AG09319 (cell line): ENCODE data around the gene SRRD.

Source experiments
- DNase-seq: peaks from one replicate; pipeline ENCODE4 v3.0.0-alpha.2; 2010; ENCODE audit warnings: low read depth; ENCODE audit errors: extremely low read depth
- TF ChIP-seq, protein P1 (sequence below): IDR thresholded peaks from 2 replicates; pipeline ENCODE4 v1.5.1; 2011; ENCODE audit warnings: low read depth, mild to moderate bottlenecking, inconsistent platforms, low read length, moderate library complexity

Gene SRRD

DNA sequence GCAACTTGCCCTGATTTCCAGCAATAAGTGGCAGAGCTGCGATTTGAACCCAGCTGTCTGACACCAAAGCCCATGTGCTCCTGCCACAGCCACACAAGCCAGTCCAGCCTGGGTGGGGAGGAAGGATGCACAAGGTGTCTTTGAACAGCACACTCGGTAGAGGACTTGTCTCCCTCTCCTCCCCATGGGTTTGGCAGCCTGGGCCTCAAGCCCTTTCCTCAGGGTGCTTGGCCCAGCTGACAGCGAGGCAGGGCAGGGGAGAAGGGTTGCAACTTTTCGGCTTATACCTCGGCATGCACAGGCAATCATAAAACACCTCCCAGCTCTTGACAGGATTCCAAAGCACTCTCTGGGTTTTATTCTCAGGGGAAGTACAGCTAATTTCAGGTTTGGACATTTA is 35.3 kb upstream of the SRRD start:
- no peak for DNase-seq
- TF ChIP-seq, protein P1, sequence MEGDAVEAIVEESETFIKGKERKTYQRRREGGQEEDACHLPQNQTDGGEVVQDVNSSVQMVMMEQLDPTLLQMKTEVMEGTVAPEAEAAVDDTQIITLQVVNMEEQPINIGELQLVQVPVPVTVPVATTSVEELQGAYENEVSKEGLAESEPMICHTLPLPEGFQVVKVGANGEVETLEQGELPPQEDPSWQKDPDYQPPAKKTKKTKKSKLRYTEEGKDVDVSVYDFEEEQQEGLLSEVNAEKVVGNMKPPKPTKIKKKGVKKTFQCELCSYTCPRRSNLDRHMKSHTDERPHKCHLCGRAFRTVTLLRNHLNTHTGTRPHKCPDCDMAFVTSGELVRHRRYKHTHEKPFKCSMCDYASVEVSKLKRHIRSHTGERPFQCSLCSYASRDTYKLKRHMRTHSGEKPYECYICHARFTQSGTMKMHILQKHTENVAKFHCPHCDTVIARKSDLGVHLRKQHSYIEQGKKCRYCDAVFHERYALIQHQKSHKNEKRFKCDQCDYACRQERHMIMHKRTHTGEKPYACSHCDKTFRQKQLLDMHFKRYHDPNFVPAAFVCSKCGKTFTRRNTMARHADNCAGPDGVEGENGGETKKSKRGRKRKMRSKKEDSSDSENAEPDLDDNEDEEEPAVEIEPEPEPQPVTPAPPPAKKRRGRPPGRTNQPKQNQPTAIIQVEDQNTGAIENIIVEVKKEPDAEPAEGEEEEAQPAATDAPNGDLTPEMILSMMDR: no peak

DNA sequence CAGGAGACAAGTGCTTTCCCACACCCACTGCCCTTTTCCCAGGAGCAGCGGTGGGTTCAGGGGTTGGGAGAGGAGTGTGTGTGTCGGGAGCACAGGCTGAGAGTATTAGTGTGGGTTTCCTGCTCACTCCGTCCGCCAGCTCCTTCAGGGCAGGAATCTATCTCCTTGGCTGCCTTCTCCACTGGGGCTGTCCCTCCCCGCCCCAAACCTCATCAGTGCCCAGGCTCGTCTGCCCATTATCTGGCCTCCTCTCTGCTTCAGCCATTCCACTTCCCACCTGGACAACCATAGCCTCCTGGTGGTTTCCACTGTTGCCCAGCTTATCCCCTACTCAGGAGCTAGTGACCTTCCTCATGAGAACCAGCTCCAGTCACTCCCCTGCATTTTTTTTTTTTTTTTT is 34.7 kb upstream of the SRRD start:
- DNase-seq: no peak
- TF ChIP-seq, protein P1: no peak

DNA sequence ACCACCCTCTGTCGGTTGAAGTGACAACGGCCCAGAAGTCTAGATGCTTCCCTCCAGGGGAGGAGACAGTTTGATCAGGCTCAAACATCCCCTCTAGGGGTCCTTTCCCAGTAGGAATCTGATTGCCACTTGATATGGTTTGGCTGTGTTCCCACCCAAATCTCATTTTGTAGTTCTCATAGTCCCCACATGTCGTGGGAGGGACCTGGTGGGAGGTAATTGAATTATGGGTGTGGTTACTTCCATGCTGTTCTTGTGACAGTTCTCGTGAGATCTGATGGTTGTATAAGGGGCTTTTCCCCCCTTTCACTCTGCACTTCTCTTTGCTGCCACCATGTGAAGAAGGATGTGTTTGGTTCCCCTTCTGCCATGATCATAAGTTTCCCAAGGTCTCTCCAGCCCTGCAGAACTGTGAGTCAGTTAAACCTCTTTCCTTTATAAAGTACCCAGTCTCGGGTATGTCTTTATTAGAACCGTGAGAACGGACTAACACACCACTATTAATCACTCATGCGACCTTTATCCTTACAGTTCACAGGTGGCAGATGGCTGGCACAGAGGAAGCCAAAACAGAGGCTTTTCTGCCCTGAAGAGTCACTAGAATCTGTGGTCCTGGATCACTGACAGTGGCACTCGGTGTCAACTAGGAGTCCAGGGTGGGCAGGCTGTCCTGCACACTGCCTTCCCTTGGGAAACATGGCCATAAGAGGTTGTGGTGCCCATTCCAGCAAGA is 33.1 kb upstream of the SRRD start:
- no peak for DNase-seq
- TF ChIP-seq, protein P1: no peak

DNA sequence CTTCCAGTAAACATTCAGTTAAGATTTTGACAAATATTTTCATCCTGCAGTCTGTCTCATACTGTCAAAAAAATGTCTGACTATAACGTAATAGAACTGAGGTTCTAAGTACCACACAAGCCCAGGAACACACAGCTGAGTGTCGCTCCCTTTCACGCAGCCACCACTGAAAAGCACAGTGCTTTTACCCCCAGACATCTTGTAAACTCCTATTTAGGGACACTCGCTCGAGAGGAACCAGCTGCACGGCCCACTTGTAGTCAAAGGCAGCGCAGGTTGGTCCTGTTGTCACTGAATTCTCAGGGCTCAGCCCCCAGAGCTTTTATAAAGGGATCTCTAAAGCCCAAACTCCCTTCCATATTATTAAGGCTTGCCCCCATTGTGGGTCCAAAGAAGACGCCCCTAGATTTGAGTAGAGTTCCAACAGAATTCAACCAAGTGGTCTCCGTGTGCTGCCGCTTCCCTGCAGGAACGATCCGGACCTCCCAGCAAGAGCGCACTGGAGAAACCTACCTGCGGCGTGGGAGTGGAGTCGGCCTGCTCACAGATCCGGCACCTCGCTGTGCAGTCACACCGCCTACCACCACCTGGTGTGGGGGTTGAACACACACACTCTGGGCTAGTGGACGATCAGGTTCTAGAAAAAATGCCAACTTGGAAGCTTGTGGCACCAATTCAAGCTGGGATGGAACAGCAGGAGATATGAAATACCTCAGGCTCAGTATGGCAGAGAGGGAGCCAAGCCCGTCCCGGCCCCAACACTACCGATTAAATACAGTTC is 31.3 kb upstream of the SRRD start:
- TF ChIP-seq, protein P1: no peak

DNA sequence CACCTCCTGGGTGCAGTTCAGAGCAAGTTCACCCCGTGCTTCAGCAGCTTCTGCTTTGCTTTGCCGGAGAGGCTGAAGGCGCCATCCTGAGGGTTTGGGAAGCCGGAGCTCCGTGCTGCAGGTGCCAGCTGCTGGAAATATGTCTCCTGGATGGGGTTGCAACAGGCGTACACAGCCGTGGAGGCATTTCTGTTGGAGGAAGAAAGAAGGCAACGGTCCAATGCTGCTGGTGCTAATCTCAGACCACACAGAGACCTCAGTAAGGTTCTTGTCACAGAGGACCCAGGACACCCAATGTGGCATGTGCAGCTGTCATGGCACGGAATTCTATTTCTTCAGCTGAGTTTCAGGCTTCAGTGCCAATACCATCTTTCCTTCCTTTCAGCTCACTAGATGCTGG is 30.5 kb upstream of the SRRD start:
- TF ChIP-seq, protein P1: no peak
- no peak for DNase-seq

More for the DNA sequence above, 31.3 kb upstream of the SRRD start:
- DNase-seq: no peak

DNA sequence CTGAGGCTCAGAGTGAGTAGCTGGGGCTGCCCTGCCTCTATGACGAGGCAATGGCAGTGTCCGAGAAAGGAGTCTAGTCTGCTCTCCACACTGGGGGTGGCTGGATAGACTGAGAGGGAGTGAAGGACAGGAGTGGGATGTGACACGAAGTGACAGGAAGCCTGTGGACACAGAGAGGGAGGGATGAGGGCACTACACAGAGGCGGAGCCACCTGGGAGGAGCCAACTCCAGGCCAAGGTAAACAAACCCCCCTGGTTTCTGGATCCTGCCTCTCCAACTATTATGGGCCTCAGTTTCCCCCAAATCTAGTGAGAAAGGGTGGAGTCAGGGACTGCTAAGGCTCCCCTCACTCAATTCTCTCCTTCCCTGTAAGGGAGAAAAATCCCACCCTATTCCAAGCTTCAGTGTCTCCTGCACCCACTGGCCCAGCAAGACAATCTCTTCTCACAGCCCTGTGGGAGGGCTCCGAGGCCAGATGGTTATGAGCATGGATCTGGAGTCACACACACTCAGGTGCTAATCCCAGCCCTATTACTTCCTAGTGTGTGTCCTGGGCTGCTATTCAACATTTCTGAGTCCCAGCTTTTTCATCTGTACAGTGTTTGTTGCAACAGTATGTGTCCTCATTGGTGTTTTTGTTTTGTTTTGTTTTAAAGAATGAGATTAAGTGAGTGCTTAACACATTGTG is 29.7 kb upstream of the SRRD start:
- no peak for DNase-seq
- TF ChIP-seq, protein P1: no peak
